K562 (cell line): ENCODE results near the gene ATP5F1D.

Experiments
- BDP1 ChIP-seq: IDR thresholded peaks from 3 replicates; pipeline ENCODE4 v1.6.1; 2011; ENCODE audit not compliant: insufficient read length, insufficient read depth
- EZH2 ChIP-seq: IDR thresholded peaks from 2 replicates; pipeline ENCODE4 v1.6.1; 2012; ENCODE audit warnings: low read depth, mild to moderate bottlenecking, inconsistent platforms, low read length, borderline replicate concordance
- GABPA ChIP-seq: fragments of 200-800 bp; sonication (Bioruptor generic); conservative IDR thresholded peaks from 2 replicates; pipeline ENCODE4 v1.6.1; 2016; ENCODE audit warnings: low read depth, missing genetic modification characterization, missing compliant biosample characterization
- KDM1A ChIP-seq, 2 experiments: fragments of 450-650 bp; IDR thresholded peaks; 2 replicates each; pipeline ENCODE4 v1.6.1; 2016; ENCODE audit warnings: mild to moderate bottlenecking in 2 of 2
- KLF6 ChIP-seq: fragments of 250-450 bp; sonication (Bioruptor Pico); IDR thresholded peaks from 2 replicates; pipeline ENCODE4 v1.4.0; 2020; ENCODE audit warnings: mild to moderate bottlenecking, moderate library complexity, borderline replicate concordance
- POLR2AphosphoS5 ChIP-seq: IDR thresholded peaks from 2 replicates; pipeline ENCODE4 v1.6.1; 2011; ENCODE audit warnings: mild to moderate bottlenecking, low read depth, low read length, moderate library complexity; ENCODE audit not compliant: control insufficient read depth, insufficient read depth
- RFX5 ChIP-seq: IDR thresholded peaks from 2 replicates; pipeline ENCODE4 v1.6.1; 2011; ENCODE audit warnings: low read depth, mild to moderate bottlenecking, improper control_type of control experiment, low read length
- SIN3A ChIP-seq, 2 experiments: fragments of 150-350 bp in 1 of 2; IDR thresholded peaks; 2 replicates each; pipeline ENCODE4 v1.6.1; 2011 to 2016; ENCODE audit warnings: borderline replicate concordance in 2 of 2, low read depth in 2 of 2, low read length in 2 of 2, mild to moderate bottlenecking in 2 of 2, moderate library complexity in 2 of 2; ENCODE audit not compliant: control insufficient read depth in 1 of 2
- SMARCA4 ChIP-seq: fragments of 450-650 bp; IDR thresholded peaks from 2 replicates; pipeline ENCODE4 v1.6.1; 2016
- VEZF1 ChIP-seq: fragments of 200-800 bp; sonication (Bioruptor generic); IDR thresholded peaks from 2 replicates; pipeline ENCODE4 v1.6.1; 2017; ENCODE audit warnings: missing genetic modification characterization, missing compliant biosample characterization
- ZNF12 ChIP-seq: sonication (generic); formaldehyde crosslinking; IDR thresholded peaks from 2 replicates; pipeline ENCODE4 v1.4.0; 2020; ENCODE audit warnings: mild to moderate bottlenecking, missing genetic modification reagents
- ZNF277 ChIP-seq: fragments of 250-450 bp; sonication (Bioruptor Pico); IDR thresholded peaks from 2 replicates; pipeline ENCODE4 v1.8.0; 2022; ENCODE audit warnings: inconsistent platforms, mild to moderate bottlenecking, moderate library complexity, borderline replicate concordance
- ZNF76 ChIP-seq: fragments of 250-450 bp; sonication (Bioruptor Pico); IDR thresholded peaks from 2 replicates; pipeline ENCODE4 v1.4.0; 2020; ENCODE audit warnings: mild to moderate bottlenecking, moderate library complexity, borderline replicate concordance

- TF ChIP-seq SMARCA4 (no peak), POLR2AphosphoS5 (no peak), ZNF12 (CRISPR knock-in tag) (no peak), BDP1 (no peak), VEZF1 (CRISPR knock-in tag) (no peak; the same call in 1 of the 2 replicates), EZH2 (no peak), KLF6 (CRISPR knock-in tag) (no peak), RFX5 (no peak), GABPA (tag) (no peak), SIN3A (IDR thresholded peaks at IDR 0.05; ENCODE audit: borderline replicate concordance in 2 of 2, control insufficient read depth in 1 of 2, low read depth in 2 of 2, low read length in 2 of 2) (no peak), ZNF76 (CRISPR knock-in tag) (no peak), ZNF277 (no peak), KDM1A (IDR thresholded peaks at IDR 0.05) (no peak)
Observed at GRCh38 chr19:1237027-1237659, 4.4 kb upstream of the ATP5F1D start.
